OCI-LY7 (cell line): Measurements from ENCODE around the gene RTL3. TPM values are rescaled to one million over a fixed set of nuclear protein-coding genes. Genes with fewer than 3 reads are reported as not detected.

Experiments
- BruUV-seq: library from RNA; stranded (reverse); fragments of 400-500 nt; replicated peaks from 2 replicates; lab custom pipeline; 2021; lab: Mats Ljungman, UMichigan
- CTCF ChIA-PET: fragments of 300-600 bp; sonication (Branson Sonifier 250); formaldehyde crosslinking; loops from one replicate; lab custom pipeline; 2022; ENCODE audit warnings: antibody characterized with exemption; ENCODE audit not compliant: unreplicated experiment; lab: Charles Lee
- POLR2A ChIA-PET: fragments of 300-600 bp; sonication (Branson Sonifier 250); formaldehyde crosslinking; loops from one replicate; lab custom pipeline; 2022; ENCODE audit warnings: antibody characterized with exemption; lab: Charles Lee
- DNase-seq: peaks from one replicate; pipeline ENCODE4 v3.0.0-alpha.2; 2015; ENCODE audit warnings: low spot score
- H2AFZ ChIP-seq: fragments of 200-600 bp; sonication (generic), shearing (Covaris generic); 2 replicates; pipeline ENCODE4 v1.6.1; 2014; ENCODE audit warnings: mild to moderate bottlenecking, antibody characterized with exemption, low read length, moderate library complexity
- H3K27ac ChIP-seq: fragments of 200-600 bp; sonication (generic); 2 replicates; pipeline ENCODE4 v1.5.1; 2014; ENCODE audit warnings: mixed run types, low read depth, mild to moderate bottlenecking, moderate library complexity, low read length, inconsistent platforms; ENCODE audit not compliant: poor library complexity, severe bottlenecking
- H3K36me3 ChIP-seq: fragments of 200-600 bp; sonication (generic); 2 replicates; pipeline ENCODE4 v1.6.1; 2014; ENCODE audit warnings: mild to moderate bottlenecking, antibody characterized with exemption, low read length, moderate library complexity, mixed read lengths; ENCODE audit not compliant: insufficient read depth
- H3K4me1 ChIP-seq: fragments of 200-600 bp; sonication (generic); 2 replicates; pipeline ENCODE4 v1.5.1; 2014; ENCODE audit warnings: mild to moderate bottlenecking, low read length; ENCODE audit not compliant: insufficient read depth, poor library complexity, severe bottlenecking
- H3K4me2 ChIP-seq: fragments of 200-600 bp; sonication (generic); 2 replicates; pipeline ENCODE4 v1.6.1; 2014; ENCODE audit warnings: mild to moderate bottlenecking, low read length
- H3K4me3 ChIP-seq: fragments of 200-600 bp; sonication (generic); 2 replicates; pipeline ENCODE4 v1.5.1; 2014; ENCODE audit warnings: mild to moderate bottlenecking, low read depth, low read length; ENCODE audit not compliant: poor library complexity, severe bottlenecking
- H3K79me2 ChIP-seq: fragments of 200-600 bp; sonication (generic); 2 replicates; pipeline ENCODE4 v1.6.1; 2016; ENCODE audit warnings: low read depth, mild to moderate bottlenecking, low read length, moderate library complexity, mixed read lengths; ENCODE audit not compliant: insufficient read depth
- H3K9me2 ChIP-seq: fragments of 200-600 bp; sonication (generic); 2 replicates; pipeline ENCODE4 v1.6.1; 2016; ENCODE audit warnings: mild to moderate bottlenecking, low read length, mixed read lengths; ENCODE audit not compliant: insufficient read depth
- H3K9me3 ChIP-seq: fragments of 200-600 bp; sonication (generic); 2 replicates; pipeline ENCODE4 v1.6.1; 2014; ENCODE audit warnings: mild to moderate bottlenecking, mixed run types, low read length, mixed read lengths
- H4K20me1 ChIP-seq: fragments of 200-600 bp; sonication (generic); 2 replicates; pipeline ENCODE4 v1.6.1; 2014; ENCODE audit warnings: mild to moderate bottlenecking, antibody characterized with exemption, low read length, moderate library complexity, mixed read lengths; ENCODE audit not compliant: insufficient read depth
- EZH2phosphoT487 ChIP-seq: fragments of 200-600 bp; sonication (generic); IDR thresholded peaks from 2 replicates; pipeline ENCODE4 v1.6.1; 2018; ENCODE audit warnings: low read depth, borderline replicate concordance, mild to moderate bottlenecking, mixed run types, antibody characterized with exemption, low read length, moderate library complexity, mixed read lengths
- intact Hi-C: fragments of 100-400 bp; cut with micrococcal nuclease; formaldehyde crosslinking; loops from one replicate; pipeline ENCODE4 v1.10.0; 2022; ENCODE audit not compliant: unreplicated experiment
- total RNA-seq, 2 experiments: library from RNA; depleted of rRNA in 1 of 2; stranded (reverse); fragments of >200 nt in 1 of 2; shearing (Covaris generic) in 1 of 2; gene quantifications; 2 replicates each; pipeline ENCODE4 v1.2.3, GENCODE V29; 2014 to 2022
- TF ChIP-seq, protein P1 (sequence below): fragments of 200-600 bp; sonication (generic); conservative IDR thresholded peaks from 2 replicates; pipeline ENCODE4 v1.5.1; 2014; ENCODE audit warnings: mild to moderate bottlenecking, antibody characterized with exemption, low read length, moderate library complexity, mixed read lengths

The RTL3 gene
- total RNA-seq, 2 experiments from 2014 or later: not detected

DNA sequence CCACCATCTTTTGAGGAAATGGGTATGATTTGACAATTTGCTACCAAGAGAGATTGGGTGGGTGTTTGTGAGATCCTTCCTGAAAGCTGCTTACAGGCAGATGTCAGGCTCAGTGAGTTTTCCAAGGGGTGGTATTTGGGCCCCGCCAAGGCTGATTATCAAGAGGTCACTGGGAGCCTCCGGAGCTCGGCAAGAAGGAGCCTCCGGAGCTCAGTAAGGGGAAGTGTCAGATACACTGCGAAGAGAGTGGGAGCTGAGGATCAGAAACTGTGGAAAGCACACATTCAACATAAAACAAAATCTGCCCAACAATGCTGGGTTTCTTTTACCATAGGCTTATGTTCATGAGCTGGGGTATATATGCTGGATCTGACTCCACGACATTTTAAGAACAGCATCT is 714 bp downstream of the RTL3 start:
- BruUV-seq: no TSS peak
- no peak for DNase-seq
- ChIA-PET CTCF (no interaction called here), POLR2A (interaction anchor here (0.6 kb wide), 1 partner anchor 1934 kb away, joined by 3 read pairs; no protein-coding TSS in a partner anchor)
- Histone ChIP-seq H3K36me3 (no peaks in the 10 kb centered on the region), H3K4me2 (no peak overlapping the region), H2AFZ (no peak overlapping the region), H4K20me1 (no peaks in the 10 kb centered on the region), H3K79me2 (no peaks in the 10 kb centered on the region), H3K4me1 (no peaks in the 10 kb centered on the region), H3K9me2 (no peaks in the 10 kb centered on the region), H3K4me3 (no peak overlapping the region), H3K27ac (no peak overlapping the region), H3K9me3 (no peaks in the 10 kb centered on the region)
- intact Hi-C loops: no loop called here
- no peak for TF ChIP-seq EZH2phosphoT487
- TF ChIP-seq, protein P1, sequence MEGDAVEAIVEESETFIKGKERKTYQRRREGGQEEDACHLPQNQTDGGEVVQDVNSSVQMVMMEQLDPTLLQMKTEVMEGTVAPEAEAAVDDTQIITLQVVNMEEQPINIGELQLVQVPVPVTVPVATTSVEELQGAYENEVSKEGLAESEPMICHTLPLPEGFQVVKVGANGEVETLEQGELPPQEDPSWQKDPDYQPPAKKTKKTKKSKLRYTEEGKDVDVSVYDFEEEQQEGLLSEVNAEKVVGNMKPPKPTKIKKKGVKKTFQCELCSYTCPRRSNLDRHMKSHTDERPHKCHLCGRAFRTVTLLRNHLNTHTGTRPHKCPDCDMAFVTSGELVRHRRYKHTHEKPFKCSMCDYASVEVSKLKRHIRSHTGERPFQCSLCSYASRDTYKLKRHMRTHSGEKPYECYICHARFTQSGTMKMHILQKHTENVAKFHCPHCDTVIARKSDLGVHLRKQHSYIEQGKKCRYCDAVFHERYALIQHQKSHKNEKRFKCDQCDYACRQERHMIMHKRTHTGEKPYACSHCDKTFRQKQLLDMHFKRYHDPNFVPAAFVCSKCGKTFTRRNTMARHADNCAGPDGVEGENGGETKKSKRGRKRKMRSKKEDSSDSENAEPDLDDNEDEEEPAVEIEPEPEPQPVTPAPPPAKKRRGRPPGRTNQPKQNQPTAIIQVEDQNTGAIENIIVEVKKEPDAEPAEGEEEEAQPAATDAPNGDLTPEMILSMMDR: no peak

DNA sequence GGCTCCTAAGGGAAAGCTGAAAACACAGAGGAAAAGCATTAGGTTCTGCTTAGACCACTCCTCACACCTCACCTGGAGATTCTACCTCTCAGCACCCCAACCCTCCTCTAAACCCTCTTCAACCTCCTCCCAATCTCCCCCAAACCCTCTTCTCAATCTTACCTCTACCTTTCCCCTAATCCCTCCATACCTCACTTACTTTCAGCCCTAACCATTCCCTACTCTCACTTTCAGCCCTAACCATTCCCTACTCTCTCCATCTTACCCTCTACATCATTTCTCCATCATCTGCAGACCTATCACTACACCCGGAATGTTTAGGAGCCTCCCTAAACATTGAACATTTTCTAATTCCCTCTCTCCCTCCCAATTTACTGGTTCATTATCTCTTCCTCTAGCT is 3.5 kb downstream of the RTL3 start:
- Histone ChIP-seq H3K9me2 (no peaks in the 10 kb centered on the region), H3K36me3 (no peaks in the 10 kb centered on the region), H3K79me2 (no peaks in the 10 kb centered on the region), H3K4me3 (no peak overlapping the region), H3K4me2 (no peak overlapping the region), H4K20me1 (no peaks in the 10 kb centered on the region), H3K9me3 (no peaks in the 10 kb centered on the region), H3K27ac (no peak overlapping the region), H2AFZ (no peak overlapping the region), H3K4me1 (no peaks in the 10 kb centered on the region)
- BruUV-seq: no TSS peak
- intact Hi-C loops: no loop called here
- no peak for TF ChIP-seq EZH2phosphoT487
- TF ChIP-seq, protein P1: no peak
- CTCF ChIA-PET: no interaction called here
- POLR2A ChIA-PET: no interaction called here
- no peak for DNase-seq

DNA sequence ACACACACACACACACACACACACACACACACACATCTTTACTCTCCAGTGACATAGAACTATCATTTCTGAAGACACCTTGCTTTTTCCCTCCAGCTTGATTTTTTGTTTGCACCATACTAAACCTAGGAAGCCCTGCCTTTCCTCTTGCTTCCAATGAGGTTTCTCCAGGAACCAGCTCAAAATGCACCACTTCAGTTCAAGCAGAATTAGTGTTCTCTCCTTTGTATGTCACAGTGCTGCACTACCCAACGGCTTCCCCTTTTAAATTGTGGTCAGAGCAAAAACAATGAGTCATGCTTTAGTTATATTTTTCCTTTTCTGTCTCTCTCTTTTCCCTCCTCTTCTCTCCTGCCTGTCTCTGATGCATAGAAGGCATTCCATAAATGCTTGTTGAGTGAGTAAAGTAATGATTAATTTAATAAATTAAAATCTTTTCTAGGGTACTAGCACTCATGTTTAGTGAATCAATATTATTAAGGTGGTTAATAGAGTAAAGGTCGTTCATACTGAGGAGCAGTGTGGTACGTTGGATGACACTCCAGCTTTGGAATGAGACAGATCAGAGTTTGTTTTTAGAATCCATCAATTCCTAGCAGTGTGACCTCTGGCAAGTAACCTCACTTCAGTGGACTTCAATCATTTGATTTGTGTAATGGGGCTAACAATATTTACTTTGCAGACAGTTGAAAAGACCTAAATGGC is 5.9 kb downstream of the RTL3 start:
- no peak overlapping the region for H2AFZ ChIP-seq
- no peaks in the 10 kb centered on the region for H3K4me1 ChIP-seq
- no peak overlapping the region for H3K4me3 ChIP-seq
- CTCF ChIA-PET: no interaction called here
- H3K79me2 ChIP-seq: no peaks in the 10 kb centered on the region
- no peaks in the 10 kb centered on the region for H4K20me1 ChIP-seq
- no peak for DNase-seq
- H3K36me3 ChIP-seq: no peaks in the 10 kb centered on the region
- no peaks in the 10 kb centered on the region for H3K9me3 ChIP-seq
- H3K4me2 ChIP-seq: no peak overlapping the region
- TF ChIP-seq, protein P1: no peak
- no peak for TF ChIP-seq EZH2phosphoT487
- H3K9me2 ChIP-seq: no peaks in the 10 kb centered on the region
- no peak overlapping the region for H3K27ac ChIP-seq
- no TSS peak for BruUV-seq
- intact Hi-C loops: no loop called here
- POLR2A ChIA-PET: interaction anchor here (0.6 kb wide), 1 partner anchor 1925 kb away, joined by 4 read pairs; no protein-coding TSS in a partner anchor
